HFFc6 (cell line): ENCODE results near the gene OPTC. TPM values are rescaled to one million over a fixed set of nuclear protein-coding genes. Genes with fewer than 3 reads are reported as not detected.

ENCODE experiments used
- DNase-seq: peaks from one replicate; pipeline ENCODE4 v3.0.0-alpha.2; 2018
- H3K27ac Mint-ChIP-seq: 2 replicates; pipeline ENCODE4 v1.8.0; 2020; ENCODE audit warnings: mild to moderate bottlenecking, mixed read lengths
- H3K27me3 Mint-ChIP-seq: 2 replicates; pipeline ENCODE4 v1.8.0; 2021; ENCODE audit warnings: mild to moderate bottlenecking, moderate library complexity, mixed read lengths; ENCODE audit not compliant: insufficient read depth
- H3K36me3 Mint-ChIP-seq: 2 replicates; pipeline ENCODE4 v1.8.0; 2021; ENCODE audit warnings: low read depth, mixed read lengths
- H3K4me1 Mint-ChIP-seq: 2 replicates; pipeline ENCODE4 v1.8.0; 2020; ENCODE audit warnings: low read depth, mixed read lengths
- H3K4me3 Mint-ChIP-seq: 2 replicates; pipeline ENCODE4 v1.8.0; 2020; ENCODE audit warnings: mild to moderate bottlenecking, moderate library complexity, mixed read lengths
- H3K9me3 Mint-ChIP-seq: 2 replicates; pipeline ENCODE4 v1.8.0; 2020; ENCODE audit warnings: mild to moderate bottlenecking, mixed read lengths
- CTCF ChIP-seq: fragments of 200-600 bp; sonication (generic); IDR thresholded peaks from 2 replicates; pipeline ENCODE4 v1.5.0; 2021; ENCODE audit warnings: antibody characterized with exemption, mild to moderate bottlenecking
- total RNA-seq, 6 experiments: library from RNA; stranded (reverse); fragmentation: NEBNext Ultra II Directional; extraction: Animal tissue kit (Norgen Biotek cat#: 25700); gene quantifications; 2 replicates in 1 of 6; 3 replicates in 5 of 6; pipeline ENCODE4 v1.2.3, GENCODE V29; 2021

Gene OPTC
- total RNA-seq, 6 experiments from 2014 or later = not detected

GRCh38 chr1:203521812-203522211 is 27.9 kb downstream of the OPTC start:
- H3K9me3 Mint-ChIP-seq = no peaks in the 10 kb centered on the region
- peaks cover 47% of the 10 kb centered on the region for H3K4me1 Mint-ChIP-seq
- H3K27ac Mint-ChIP-seq = no peak overlapping the region
- TF ChIP-seq CTCF = no peak
- no peaks in the 10 kb centered on the region; the same call in 1 of the 2 replicates for H3K27me3 Mint-ChIP-seq
- H3K4me3 Mint-ChIP-seq = no peak overlapping the region
- DNase-seq = no peak
- H3K36me3 Mint-ChIP-seq = no peaks in the 10 kb centered on the region

DNA sequence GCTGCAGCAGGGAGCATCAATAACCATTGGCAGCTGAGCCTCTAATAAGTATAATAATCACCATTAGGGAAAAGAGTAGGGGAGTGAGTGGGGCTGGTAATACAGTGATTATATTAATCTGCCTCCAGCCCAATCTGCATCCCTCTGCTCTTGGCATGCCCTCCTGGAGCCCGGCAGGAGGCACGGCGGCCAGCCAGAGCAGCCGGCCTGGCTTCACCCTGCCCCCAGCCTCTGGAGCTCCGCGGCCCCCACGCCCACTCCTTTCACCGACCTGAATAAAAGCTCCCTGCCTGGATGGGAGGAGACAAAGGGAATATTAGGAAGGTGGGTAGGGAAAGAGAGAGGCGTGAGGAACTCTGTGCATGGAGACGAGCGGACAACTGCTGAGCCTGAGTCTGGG is 28.3 kb downstream of the OPTC start:
- no peak for TF ChIP-seq CTCF
- no peaks in the 10 kb centered on the region for H3K9me3 Mint-ChIP-seq
- H3K4me1 Mint-ChIP-seq = peaks cover 51% of the 10 kb centered on the region
- no peaks in the 10 kb centered on the region; the same call in 1 of the 2 replicates for H3K27me3 Mint-ChIP-seq
- no peak overlapping the region for H3K27ac Mint-ChIP-seq
- H3K36me3 Mint-ChIP-seq = no peaks in the 10 kb centered on the region
- H3K4me3 Mint-ChIP-seq = no peak overlapping the region
- DNase-seq = no peak

DNA sequence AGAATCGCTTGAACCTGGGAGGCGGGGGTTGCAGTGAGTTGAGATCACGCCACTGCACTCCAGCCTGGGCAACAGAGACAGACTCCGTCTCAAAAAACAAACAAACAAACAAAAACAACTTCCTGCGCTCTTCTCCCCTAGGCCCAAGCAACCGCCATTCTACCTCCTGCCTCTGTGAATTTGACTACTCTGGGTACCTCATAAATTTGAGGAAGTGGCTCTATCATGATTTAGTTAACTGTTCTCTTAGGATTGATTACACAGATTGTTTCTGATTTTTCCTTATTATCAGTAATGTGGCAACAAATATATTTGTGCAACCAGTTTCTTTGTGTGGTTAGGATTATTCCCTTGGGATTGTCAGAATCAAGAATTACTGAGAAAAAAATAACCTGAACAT is 29.7 kb downstream of the OPTC start:
- H3K27ac Mint-ChIP-seq = no peak overlapping the region
- no peak for DNase-seq
- no peak overlapping the region for H3K4me3 Mint-ChIP-seq
- peaks cover 51% of the 10 kb centered on the region for H3K4me1 Mint-ChIP-seq
- no peaks in the 10 kb centered on the region; the same call in 1 of the 2 replicates for H3K27me3 Mint-ChIP-seq
- H3K9me3 Mint-ChIP-seq = no peaks in the 10 kb centered on the region
- TF ChIP-seq CTCF = no peak
- no peaks in the 10 kb centered on the region for H3K36me3 Mint-ChIP-seq

DNA sequence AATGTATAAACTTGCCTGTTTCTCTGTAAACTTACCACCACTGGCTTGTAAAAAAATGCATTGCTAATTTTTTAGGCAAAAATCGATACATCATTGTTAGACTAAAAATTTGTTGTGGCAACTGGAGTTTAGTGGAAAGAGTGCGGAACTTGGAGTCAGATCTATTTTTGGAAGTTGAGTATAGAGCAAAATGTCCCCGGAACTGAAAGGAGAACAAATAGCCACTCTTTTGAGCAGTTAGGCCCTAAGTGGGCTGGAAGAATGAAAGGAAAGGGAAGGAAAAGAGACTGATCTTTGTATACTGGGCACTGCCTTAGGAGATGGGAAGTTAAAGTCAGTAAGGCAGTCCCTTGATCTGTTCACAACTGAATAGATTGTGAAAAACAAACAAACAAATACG is 30.2 kb downstream of the OPTC start:
- Mint-ChIP-seq H3K4me3 (no peak overlapping the region), H3K9me3 (no peaks in the 10 kb centered on the region), H3K36me3 (no peaks in the 10 kb centered on the region), H3K27me3 (no peaks in the 10 kb centered on the region; the same call in 1 of the 2 replicates), H3K27ac (no peak overlapping the region), H3K4me1 (peaks cover 51% of the 10 kb centered on the region)
- DNase-seq = no peak
- TF ChIP-seq CTCF = no peak

- peaks cover 47% of the 10 kb centered on the region for H3K4me1 Mint-ChIP-seq
- no peaks in the 10 kb centered on the region for H3K9me3 Mint-ChIP-seq
- H3K4me3 Mint-ChIP-seq = no peak overlapping the region
- no peak for DNase-seq
- no peaks in the 10 kb centered on the region for H3K36me3 Mint-ChIP-seq
- H3K27me3 Mint-ChIP-seq = no peaks in the 10 kb centered on the region; the same call in 1 of the 2 replicates
- TF ChIP-seq CTCF = no peak
- H3K27ac Mint-ChIP-seq = no peak overlapping the region
Measured at GRCh38 chr1:203524824-203525223, 30.9 kb downstream of the OPTC start.

- no peaks in the 10 kb centered on the region for H3K9me3 Mint-ChIP-seq
- peaks cover 47% of the 10 kb centered on the region for H3K4me1 Mint-ChIP-seq
Measured at GRCh38 chr1:203525685-203526084, 31.7 kb downstream of the OPTC start.

More at GRCh38 chr1:203525685-203526084, 31.7 kb downstream of the OPTC start:
- DNase-seq = no peak
- no peak overlapping the region for H3K27ac Mint-ChIP-seq
- no peak overlapping the region for H3K4me3 Mint-ChIP-seq
- no peaks in the 10 kb centered on the region; the same call in 1 of the 2 replicates for H3K27me3 Mint-ChIP-seq
- no peak for TF ChIP-seq CTCF
- no peaks in the 10 kb centered on the region for H3K36me3 Mint-ChIP-seq
